GM12878 (cell line): ENCODE data around the gene HK1. TPM values are rescaled to one million over a fixed set of nuclear protein-coding genes. Genes with fewer than 3 reads are reported as not detected.

Experiments
- ATAC-seq: fragments of 200-7000 bp; cut with Tn5 transposase; 3 replicates; pipeline ENCODE4 v1.9.1; 2020; ENCODE audit warnings: mild to moderate bottlenecking, moderate library complexity
- BruUV-seq: library from RNA; stranded (reverse); fragments of 400-500 nt; replicated peaks from 2 replicates; lab custom pipeline; 2021; lab: Mats Ljungman, UMichigan
- CTCF ChIA-PET: fragments of 300-600 bp; sonication (Branson Sonifier 250); formaldehyde crosslinking; extraction: SDS; loops from one replicate; lab custom pipeline; 2021; ENCODE audit warnings: inconsistent platforms; lab: Yijun Ruan, JAX
- POLR2A ChIA-PET: fragments of 350-600 bp; formaldehyde crosslinking; extraction: SDS; loops from one replicate; lab custom pipeline; 2021; ENCODE audit warnings: inconsistent platforms; lab: Charles Lee
- RAD21 ChIA-PET: fragments of 300-600 bp; sonication (Branson Sonifier 250); formaldehyde crosslinking; loops from one replicate; lab custom pipeline; 2023; ENCODE audit warnings: antibody characterized with exemption; ENCODE audit not compliant: unreplicated experiment; lab: Charles Lee
- SMC1A ChIA-PET: fragments of 300-600 bp; sonication (Branson Sonifier 250); formaldehyde crosslinking; loops from one replicate; lab custom pipeline; 2023; ENCODE audit not compliant: unreplicated experiment, uncharacterized antibody; lab: Charles Lee
- DNase-seq: peaks from one replicate; pipeline ENCODE4 v3.0.0-alpha.2; 2011; ENCODE audit warnings: low read depth, low spot score
- FAIRE-seq: peaks from 3 replicates; lab custom pipeline; 2011; peaks lifted over from hg19 to GRCh38; lab: Jason Lieb, UNC
- H2AFZ ChIP-seq: 2 replicates; pipeline ENCODE4 v1.6.0; 2011; ENCODE audit warnings: low read depth, low read length, control low read depth; ENCODE audit not compliant: control insufficient read depth
- H3K27ac ChIP-seq: 2 replicates; pipeline ENCODE4 v1.5.1; 2011; ENCODE audit warnings: control low read depth; ENCODE audit not compliant: control insufficient read depth, insufficient read depth
- H3K27me3 ChIP-seq, 2 experiments: replicated peaks in 1 of 2; 2 replicates each; pipeline versions ENCODE4 v1.6.0 to v1.6.1; 2011; ENCODE audit warnings: low read length in 1 of 2; ENCODE audit not compliant: control insufficient read depth in 2 of 2, insufficient read depth in 2 of 2
- H3K36me3 ChIP-seq, 2 experiments: 2 replicates each; pipeline ENCODE4 v1.5.1; 2011; ENCODE audit warnings: low read length in 1 of 2; ENCODE audit not compliant: control insufficient read depth in 2 of 2, insufficient read depth in 2 of 2
- H3K4me1 ChIP-seq: 2 replicates; pipeline ENCODE4 v1.6.1; 2011; ENCODE audit warnings: mild to moderate bottlenecking, low read length, moderate library complexity, mixed read lengths; ENCODE audit not compliant: control insufficient read depth, insufficient read depth
- H3K4me2 ChIP-seq: 2 replicates; pipeline ENCODE4 v1.6.0; 2011; ENCODE audit warnings: control low read depth; ENCODE audit not compliant: control insufficient read depth, insufficient read depth
- H3K4me3 ChIP-seq: fragments of 200-600 bp; sonication (generic); 2 replicates; pipeline ENCODE4 v1.5.1; 2016
- H3K79me2 ChIP-seq: 2 replicates; pipeline ENCODE4 v1.6.0; 2011; ENCODE audit warnings: low read length; ENCODE audit not compliant: control insufficient read depth, insufficient read depth
- H3K9ac ChIP-seq: 2 replicates; pipeline ENCODE4 v1.8.0; 2011; ENCODE audit warnings: low read length, control low read depth, mixed read lengths; ENCODE audit not compliant: control insufficient read depth, insufficient read depth
- H3K9me3 ChIP-seq: replicated peaks from 3 replicates; pipeline ENCODE4 v1.5.1; 2011; ENCODE audit warnings: mild to moderate bottlenecking, low read length; ENCODE audit not compliant: control insufficient read depth, insufficient read depth
- H4K20me1 ChIP-seq: 2 replicates; pipeline ENCODE4 v1.6.0; 2011; ENCODE audit not compliant: control insufficient read depth, insufficient read depth
- ATF2 ChIP-seq: IDR thresholded peaks from 2 replicates; pipeline ENCODE4 v1.6.1; 2012; ENCODE audit warnings: low read length, inconsistent platforms
- ATF7 ChIP-seq: fragments of 450-650 bp; IDR thresholded peaks from 2 replicates; pipeline ENCODE4 v1.6.1; 2016; ENCODE audit warnings: low read depth, mild to moderate bottlenecking
- HDAC2 ChIP-seq: fragments of 200-600 bp; sonication (generic); IDR thresholded peaks from 2 replicates; pipeline ENCODE4 v1.6.1; 2017
- NFYA ChIP-seq: IDR thresholded peaks from 2 replicates; pipeline ENCODE4 v1.6.1; 2011; ENCODE audit warnings: low read depth, mild to moderate bottlenecking, low read length, improper control_type of control experiment, borderline replicate concordance
- RCOR1 ChIP-seq: conservative IDR thresholded peaks from 2 replicates; pipeline ENCODE4 v1.6.1; 2012; ENCODE audit warnings: low read depth, low read length, improper control_type of control experiment
- RELA ChIP-seq: fragments of 450-650 bp; IDR thresholded peaks from 2 replicates; pipeline ENCODE4 v1.8.0; 2014; ENCODE audit warnings: borderline replicate concordance; ENCODE audit not compliant: partially characterized antibody
- SMAD5 ChIP-seq: IDR thresholded peaks from 2 replicates; pipeline ENCODE4 v1.6.1; 2016; ENCODE audit warnings: antibody characterized with exemption, low read depth
- USF2 ChIP-seq: IDR thresholded peaks from 2 replicates; pipeline ENCODE4 v1.6.1; 2011; ENCODE audit warnings: low read depth, low read length, improper control_type of control experiment, borderline replicate concordance
- WGBS: methylation state at CpG from one replicate; pipeline ENCODE4 v1.1.6; 2016; ENCODE audit warnings: low lambda C conversion rate; ENCODE audit not compliant: insufficient replicate concordance, insufficient coverage; ENCODE audit errors: missing lambda C conversion rate; 5-methylcytosine and 5-hydroxymethylcytosine counted together
- in situ Hi-C: fragments of 300-500 bp; cut with MboI; formaldehyde crosslinking; loops from 9 replicates; pipeline ENCODE4 v1.14.3; 2018; ENCODE audit warnings: mixed read lengths
- intact Hi-C: fragments of 100-400 bp; cut with micrococcal nuclease; formaldehyde crosslinking; loops from one replicate; pipeline ENCODE4 v1.14.2; 2022; ENCODE audit not compliant: unreplicated experiment
- polyA plus RNA-seq, 11 experiments: library from polyadenylated mRNA; depleted of rRNA in 4 of 11; unstranded in 6 of 11; stranded (reverse) in 5 of 11; fragments of >200 nt; fragmentation: Nextera tagmentation in 4 of 11; fragmentation: Illumina TruSeq in 1 of 11; extraction: Ambion mirVana in 4 of 11; extraction: Trizol in 1 of 11; gene quantifications; 1 replicate in 1 of 11; 2 replicates in 10 of 11; pipeline versions ENCODE4 v1.2.1 to v1.2.3, GENCODE V29; 2011 to 2016; ENCODE audit warnings: inconsistent platforms in 2 of 11, missing spikeins in 2 of 11, low read depth in 1 of 11
- total RNA-seq, 4 experiments: library from RNA; depleted of rRNA in 3 of 4; stranded (reverse); fragments of >200 nt in 3 of 4; fragmentation: Illumina TruSeq in 1 of 4; extraction: Trizol in 1 of 4; gene quantifications; 2 replicates each; pipeline versions ENCODE4 v1.2.1 to v1.2.3, GENCODE V29; 2013 to 2021

The HK1 gene
- total and polyA plus RNA-seq, 10 of the 15 experiments (the other 5 are each of a cell fraction or from before 2014, with no cell fraction given): 3.4 to 77.3 (median 46.6) TPM

- CTCF ChIA-PET: interaction anchor here (0.6 to 3.7 kb wide), 7 partner anchors 12 to 450 kb away, joined by 3 to 25 read pairs (median 3); no protein-coding TSS in a partner anchor
- no peak for FAIRE-seq
- Histone ChIP-seq H4K20me1 (no peaks in the 10 kb centered on the region), H3K27ac (no peak overlapping the region), H2AFZ (no peak overlapping the region), H3K79me2 (no peaks in the 10 kb centered on the region), H3K27me3 (no peaks in the 10 kb centered on the region), H3K9me3 (no peaks in the 10 kb centered on the region), H3K4me2 (no peak overlapping the region), H3K36me3 (peaks cover 4 to 6% of the 10 kb centered on the region in 2 experiments; a peak in 3 of 4 replicates), H3K4me1 (peaks cover 13% of the 10 kb centered on the region), H3K4me3 (no peak overlapping the region), H3K9ac (no peak overlapping the region)
- no peak for TF ChIP-seq HDAC2
- TF ChIP-seq USF2: no peak
- TF ChIP-seq RELA: no peak
- POLR2A ChIA-PET: no interaction called here
- SMC1A ChIA-PET: interaction anchor here (0.6 to 3.1 kb wide), 3 partner anchors 13 to 49 kb away, joined by 3 to 8 read pairs (median 4); no protein-coding TSS in a partner anchor
- 77% methylated on average over 4 of the region's 4 CpGs for WGBS
- RAD21 ChIA-PET: interaction anchor here (1.3 kb wide), 1 partner anchor 12 kb away, joined by 4 read pairs; no protein-coding TSS in a partner anchor
- no TSS peak for BruUV-seq
- ATAC-seq: no peak
- in situ Hi-C loops (loop anchor here (10.0 kb wide), 1 partner anchor 410 kb away; no protein-coding TSS in a partner anchor), intact Hi-C loops (loop anchor here (5.0 kb wide), 1 partner anchor 232 kb away; no protein-coding TSS in a partner anchor)
- no peak for DNase-seq
Observed at GRCh38 chr10:69405221-69405620, 126.9 kb downstream of the HK1 start.

- no peak overlapping the region for H3K27ac ChIP-seq
- in situ Hi-C loops (loop anchor here (10.0 kb wide), 1 partner anchor 412 kb away; no protein-coding TSS in a partner anchor), intact Hi-C loops (loop anchor here (5.0 kb wide), 1 partner anchor 231 kb away; no protein-coding TSS in a partner anchor)
- H3K9me3 ChIP-seq: no peaks in the 10 kb centered on the region
- ATAC-seq (no peak), DNase-seq (no peak), FAIRE-seq (no peak)
- ChIA-PET RAD21 (interaction anchor here (0.8 to 2.6 kb wide), 5 partner anchors 79 to 178 kb away, joined by 3 to 9 read pairs (median 3); no protein-coding TSS in a partner anchor), SMC1A (interaction anchor here (0.8 to 3.1 kb wide), 6 partner anchors 14 to 168 kb away, joined by 3 to 19 read pairs (median 4); no protein-coding TSS in a partner anchor), CTCF (interaction anchor here (0.8 to 3.7 kb wide), 15 partner anchors 8 to 401 kb away, joined by 3 to 32 read pairs (median 4); no protein-coding TSS in a partner anchor), POLR2A (no interaction called here)
- WGBS: 31% methylated on average over 4 of the region's 5 CpGs
- no peak overlapping the region for H3K4me2 ChIP-seq
- no TSS peak for BruUV-seq
- no peak overlapping the region for H3K4me3 ChIP-seq
- H3K4me1 ChIP-seq: peaks cover 13% of the 10 kb centered on the region
- no peak overlapping the region for H2AFZ ChIP-seq
- H4K20me1 ChIP-seq: no peaks in the 10 kb centered on the region
- H3K9ac ChIP-seq: no peak overlapping the region
- no peaks in the 10 kb centered on the region for H3K27me3 ChIP-seq
- H3K79me2 ChIP-seq: no peaks in the 10 kb centered on the region
- H3K36me3 ChIP-seq: peaks cover 0 to 2% of the 10 kb centered on the region in 2 experiments; a peak in 3 of 4 replicates
- TF ChIP-seq NFYA (no peak), ATF2 (no peak), RCOR1 (no peak), SMAD5 (no peak), ATF7 (no peak), USF2 (no peak)
Observed at GRCh38 chr10:69406302-69406811, 128.1 kb downstream of the HK1 start.
